Measurements from ENCODE around the gene PRKG1. TPM values are rescaled to one million over a fixed set of nuclear protein-coding genes. Genes with fewer than 3 reads are reported as not detected.

PRKG1 gene
- total and polyA plus RNA-seq, 4 donors: 26.2 to 199 (median 94.1) TPM

DNA sequence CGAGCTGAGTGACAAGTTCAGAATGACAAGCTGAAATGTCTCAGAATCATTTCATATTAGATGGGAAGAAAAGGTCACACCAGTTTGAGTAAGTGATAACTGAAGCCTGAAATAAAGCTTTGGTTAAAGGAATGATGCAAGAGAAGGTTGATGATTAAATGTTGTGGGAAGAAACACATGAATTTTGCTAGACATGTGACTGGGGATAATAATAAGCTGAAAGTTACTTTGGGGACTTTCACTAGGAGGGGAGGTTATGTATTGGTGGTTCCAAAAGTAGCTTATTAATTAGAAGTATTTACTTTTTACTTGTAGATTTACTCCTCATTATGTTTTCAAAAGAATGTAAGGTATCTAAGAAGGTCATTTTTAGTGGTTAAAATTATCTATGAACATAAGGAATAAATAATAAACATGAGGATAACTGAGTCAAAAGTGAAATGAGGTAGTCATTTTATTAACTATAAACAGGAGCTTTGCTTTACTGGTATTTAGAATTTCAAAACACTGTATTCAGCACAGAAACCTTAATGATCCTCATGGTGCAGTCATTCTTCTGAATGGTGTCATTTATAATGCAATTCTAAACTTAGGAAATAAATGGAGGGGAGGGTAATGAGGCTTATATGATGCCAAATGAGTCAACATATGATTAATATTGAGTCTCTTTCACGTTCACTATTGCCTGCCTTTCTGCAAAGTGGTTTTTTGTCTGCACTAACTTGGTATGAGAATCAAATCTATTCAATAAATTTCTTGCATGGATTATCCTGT lies 63.7 kb downstream of the PRKG1 start:
- H3K4me3 ChIP-seq (ENCODE audit: low read length in 2 of 2): no peak overlapping the region
- peaks cover 2 to 3% of the 10 kb centered on the region in 2 donors for H3K4me1 ChIP-seq (ENCODE audit: control insufficient read depth in 1 of 2, insufficient read depth in 2 of 2, low read length in 2 of 2)
- no peaks in the 10 kb centered on the region for H3K36me3 ChIP-seq (ENCODE audit: control insufficient read depth in 1 of 2, insufficient read depth in 2 of 2, low read length in 1 of 2)
- ATAC-seq (ENCODE audit: low FRiP score): no peak
- no peak for DNase-seq
- 43 to 53% methylated on average over 2 of the region's 2 CpGs for WGBS, 2 donors
- no peak overlapping the region for H3K27ac ChIP-seq (ENCODE audit: low read depth in 1 of 2, low read length in 2 of 2)
- no peaks in the 10 kb centered on the region for H3K27me3 ChIP-seq (ENCODE audit: control insufficient read depth in 1 of 2, insufficient read depth in 2 of 2, low read length in 1 of 2)
- intact Hi-C loops (cut with DNase I): no loop called here
- no peaks in the 10 kb centered on the region for H3K9me3 ChIP-seq (ENCODE audit: control insufficient read depth, low read length)

DNA sequence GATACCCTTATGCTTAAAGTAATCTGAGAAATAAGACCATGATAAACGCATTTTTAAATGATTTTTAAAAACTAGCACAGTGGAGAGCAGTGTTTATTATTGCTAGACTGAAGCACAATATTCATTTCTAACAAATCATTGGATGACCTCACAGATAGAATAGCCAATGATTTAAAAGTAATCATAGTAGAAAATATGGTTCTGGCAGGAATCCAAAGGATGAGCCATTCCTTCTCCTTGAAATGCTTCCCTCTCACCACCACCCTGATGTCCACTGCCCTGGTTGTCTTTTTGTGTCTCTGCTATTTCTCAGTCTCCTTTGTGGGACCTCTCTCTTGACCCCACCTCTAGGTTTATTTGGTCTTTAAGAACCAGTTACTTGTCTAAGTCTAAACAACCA lies 64.9 kb downstream of the PRKG1 start:
- H3K4me1 ChIP-seq (ENCODE audit: control insufficient read depth in 1 of 2, insufficient read depth in 2 of 2, low read length in 2 of 2): peaks cover 2 to 3% of the 10 kb centered on the region in 2 donors
- H3K36me3 ChIP-seq (ENCODE audit: control insufficient read depth in 1 of 2, insufficient read depth in 2 of 2, low read length in 1 of 2): no peaks in the 10 kb centered on the region
- H3K27me3 ChIP-seq (ENCODE audit: control insufficient read depth in 1 of 2, insufficient read depth in 2 of 2, low read length in 1 of 2): no peaks in the 10 kb centered on the region
- no peaks in the 10 kb centered on the region for H3K9me3 ChIP-seq (ENCODE audit: control insufficient read depth, low read length)
- no peak overlapping the region for H3K4me3 ChIP-seq (ENCODE audit: low read length in 2 of 2)
- intact Hi-C loops (cut with DNase I): no loop called here
- 95 to 97% methylated on average over 1 of the region's 1 CpG for WGBS, 2 donors
- H3K27ac ChIP-seq (ENCODE audit: low read depth in 1 of 2, low read length in 2 of 2): no peak overlapping the region
- ATAC-seq (ENCODE audit: low FRiP score): no peak
- no peak for DNase-seq

DNA sequence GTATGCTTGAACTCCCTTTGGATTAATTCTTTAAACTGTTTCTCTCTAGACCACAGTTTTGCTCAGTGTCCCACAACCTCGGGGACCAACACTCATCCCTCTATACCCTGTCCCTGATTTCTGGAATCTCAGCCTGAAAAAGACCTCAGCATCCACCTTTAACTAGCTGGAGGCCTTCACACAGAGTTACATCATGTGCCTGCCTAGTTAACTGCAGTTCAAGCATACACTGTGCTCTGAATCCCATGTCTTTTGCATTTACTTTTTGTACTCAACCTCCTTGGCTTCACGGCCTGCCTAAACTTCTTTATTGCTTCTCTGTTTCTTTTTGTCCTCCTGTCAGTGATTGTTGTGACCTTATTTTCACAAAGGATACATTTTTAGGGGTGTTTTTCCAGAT lies 66.7 kb downstream of the PRKG1 start:
- peak overlapping the region in 1 of 2 donors; percentile 8 for H3K27ac ChIP-seq (ENCODE audit: low read depth in 1 of 2, low read length in 2 of 2)
- ATAC-seq (ENCODE audit: low FRiP score) (no peak), DNase-seq (no peak)
- no peaks in the 10 kb centered on the region for H3K36me3 ChIP-seq (ENCODE audit: control insufficient read depth in 1 of 2, insufficient read depth in 2 of 2, low read length in 1 of 2)
- intact Hi-C loops (cut with DNase I): no loop called here
- no peak overlapping the region for H3K4me3 ChIP-seq (ENCODE audit: low read length in 2 of 2)
- no peaks in the 10 kb centered on the region for H3K9me3 ChIP-seq (ENCODE audit: control insufficient read depth, low read length)
- no peaks in the 10 kb centered on the region for H3K27me3 ChIP-seq (ENCODE audit: control insufficient read depth in 1 of 2, insufficient read depth in 2 of 2, low read length in 1 of 2)
- H3K4me1 ChIP-seq (ENCODE audit: control insufficient read depth in 1 of 2, insufficient read depth in 2 of 2, low read length in 2 of 2): peaks cover 2 to 3% of the 10 kb centered on the region in 2 donors
- 37 to 47% methylated on average over 2 of the region's 2 CpGs for WGBS, 2 donors

DNA sequence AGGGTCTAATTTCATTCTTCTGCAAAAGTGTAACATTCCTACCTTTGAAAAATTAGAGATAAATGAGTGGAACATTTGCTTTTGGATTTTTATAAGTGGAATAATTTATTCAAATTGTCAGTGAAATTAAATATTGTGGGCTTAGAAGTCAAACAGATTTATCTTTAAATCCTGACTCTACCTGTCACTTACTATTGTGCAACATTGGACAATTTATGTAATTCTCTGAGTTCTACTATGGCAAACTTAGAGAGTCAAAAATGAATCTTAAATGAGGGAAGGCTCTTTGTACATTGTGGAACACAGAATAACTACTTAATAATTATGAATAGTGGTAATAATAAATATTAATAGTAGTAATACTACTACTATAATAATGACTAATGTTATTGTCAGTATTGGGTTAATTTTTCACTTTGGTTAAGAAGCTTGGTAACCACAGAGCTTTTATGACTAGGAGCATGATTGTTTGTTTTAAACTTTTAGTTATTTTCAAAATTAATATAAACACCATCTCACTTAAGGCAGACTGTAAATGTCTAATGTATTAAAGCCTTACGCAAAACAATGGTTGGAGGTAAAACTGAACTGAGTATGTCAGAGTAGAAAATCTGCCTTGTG lies 70.0 kb downstream of the PRKG1 start:
- no peak for ATAC-seq (ENCODE audit: low FRiP score)
- no peaks in the 10 kb centered on the region for H3K27me3 ChIP-seq (ENCODE audit: control insufficient read depth in 1 of 2, insufficient read depth in 2 of 2, low read length in 1 of 2)
- WGBS, 2 donors: 94 to 100% methylated on average over 1 of the region's 1 CpG
- peaks cover 2 to 3% of the 10 kb centered on the region in 2 donors for H3K4me1 ChIP-seq (ENCODE audit: control insufficient read depth in 1 of 2, insufficient read depth in 2 of 2, low read length in 2 of 2)
- H3K27ac ChIP-seq (ENCODE audit: low read depth in 1 of 2, low read length in 2 of 2): no peak overlapping the region
- DNase-seq: no peak
- H3K4me3 ChIP-seq (ENCODE audit: low read length in 2 of 2): no peak overlapping the region
- no peaks in the 10 kb centered on the region for H3K36me3 ChIP-seq (ENCODE audit: control insufficient read depth in 1 of 2, insufficient read depth in 2 of 2, low read length in 1 of 2)
- intact Hi-C loops (cut with DNase I): no loop called here
- no peaks in the 10 kb centered on the region for H3K9me3 ChIP-seq (ENCODE audit: control insufficient read depth, low read length)

DNA sequence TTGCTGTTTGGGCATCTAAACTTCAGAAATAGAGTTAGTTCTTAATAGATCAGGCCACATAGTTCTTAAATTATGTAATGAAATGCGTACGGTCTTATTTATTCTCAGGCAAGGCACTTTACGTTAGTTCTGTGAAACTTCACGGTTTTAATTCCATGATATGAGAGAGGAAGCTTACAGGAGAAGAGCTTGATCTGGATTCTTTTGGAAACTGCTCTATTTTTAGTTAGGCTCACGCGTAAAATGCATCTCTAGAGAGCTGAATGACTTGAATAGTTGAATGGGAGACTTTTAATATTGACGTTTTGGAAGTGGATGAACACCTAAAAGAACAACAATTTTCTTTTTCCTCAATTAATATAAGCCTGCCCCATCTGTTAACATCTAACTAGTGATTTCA lies 71.1 kb downstream of the PRKG1 start:
- no peak overlapping the region for H3K4me3 ChIP-seq (ENCODE audit: low read length in 2 of 2)
- ATAC-seq (ENCODE audit: low FRiP score): no peak
- intact Hi-C loops (cut with DNase I): no loop called here

DNA sequence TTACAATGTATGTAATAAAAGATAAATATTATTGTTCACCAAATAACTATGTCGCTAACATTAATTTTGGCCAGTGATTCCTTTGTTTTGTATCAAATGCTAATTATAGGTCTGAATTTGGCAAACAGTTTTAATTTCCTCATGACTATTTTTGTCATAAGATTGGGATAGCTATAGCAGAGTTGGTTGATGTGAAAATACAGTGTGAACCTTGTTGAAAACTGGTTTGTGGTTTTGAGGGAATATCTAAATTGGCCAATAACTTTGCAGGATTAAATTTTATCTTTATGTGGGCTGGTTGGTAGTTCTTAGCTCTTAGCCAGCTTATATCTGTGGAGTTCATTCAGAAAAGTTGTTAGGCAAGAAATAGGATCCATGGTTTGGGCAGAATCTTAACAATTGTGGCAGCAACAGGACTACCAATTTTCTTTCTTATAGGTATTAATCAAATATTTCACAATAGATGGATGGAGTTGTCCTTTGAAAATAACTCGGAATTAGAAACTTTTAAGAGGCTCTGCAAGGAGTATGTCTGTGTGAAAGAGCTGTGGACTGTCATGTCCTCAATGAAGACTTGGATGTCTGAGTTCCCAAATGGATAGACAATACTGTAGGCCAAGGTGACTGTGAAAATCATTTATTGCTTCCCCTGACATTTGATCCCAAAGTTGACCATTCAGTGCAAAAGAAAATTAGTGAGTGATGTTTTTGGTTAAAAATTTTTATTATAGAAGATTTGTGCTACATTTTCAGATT lies 73.5 kb downstream of the PRKG1 start:
- no peaks in the 10 kb centered on the region for H3K36me3 ChIP-seq (ENCODE audit: control insufficient read depth in 1 of 2, insufficient read depth in 2 of 2, low read length in 1 of 2)
- DNase-seq (no peak), ATAC-seq (ENCODE audit: low FRiP score) (no peak)
- peaks cover 0 to under 1% of the 10 kb centered on the region in 2 donors for H3K4me1 ChIP-seq (ENCODE audit: control insufficient read depth in 1 of 2, insufficient read depth in 2 of 2, low read length in 2 of 2)
- WGBS, 2 donors: 66 to 68% methylated on average over 2 of the region's 2 CpGs
- no peaks in the 10 kb centered on the region for H3K27me3 ChIP-seq (ENCODE audit: control insufficient read depth in 1 of 2, insufficient read depth in 2 of 2, low read length in 1 of 2)
- H3K4me3 ChIP-seq (ENCODE audit: low read length in 2 of 2): no peak overlapping the region
- H3K27ac ChIP-seq (ENCODE audit: low read depth in 1 of 2, low read length in 2 of 2): no peak overlapping the region
- H3K9me3 ChIP-seq (ENCODE audit: control insufficient read depth, low read length): no peaks in the 10 kb centered on the region
- intact Hi-C loops (cut with DNase I): loop anchor here in 1 of 2 donors (2.0 kb wide), 1 partner anchor 15 kb away; no protein-coding TSS in a partner anchor

More for the DNA sequence above, 71.1 kb downstream of the PRKG1 start:
- no peak for DNase-seq
- Histone ChIP-seq H3K27me3 (ENCODE audit: control insufficient read depth in 1 of 2, insufficient read depth in 2 of 2, low read length in 1 of 2) (no peaks in the 10 kb centered on the region), H3K27ac (ENCODE audit: low read depth in 1 of 2, low read length in 2 of 2) (no peak overlapping the region), H3K4me1 (ENCODE audit: control insufficient read depth in 1 of 2, insufficient read depth in 2 of 2, low read length in 2 of 2) (peaks cover 0 to 3% of the 10 kb centered on the region in 2 donors), H3K36me3 (ENCODE audit: control insufficient read depth in 1 of 2, insufficient read depth in 2 of 2, low read length in 1 of 2) (no peaks in the 10 kb centered on the region), H3K9me3 (ENCODE audit: control insufficient read depth, low read length) (no peaks in the 10 kb centered on the region)
- 8% methylated on average over 7 of the region's 7 CpGs for WGBS, 2 donors

DNA sequence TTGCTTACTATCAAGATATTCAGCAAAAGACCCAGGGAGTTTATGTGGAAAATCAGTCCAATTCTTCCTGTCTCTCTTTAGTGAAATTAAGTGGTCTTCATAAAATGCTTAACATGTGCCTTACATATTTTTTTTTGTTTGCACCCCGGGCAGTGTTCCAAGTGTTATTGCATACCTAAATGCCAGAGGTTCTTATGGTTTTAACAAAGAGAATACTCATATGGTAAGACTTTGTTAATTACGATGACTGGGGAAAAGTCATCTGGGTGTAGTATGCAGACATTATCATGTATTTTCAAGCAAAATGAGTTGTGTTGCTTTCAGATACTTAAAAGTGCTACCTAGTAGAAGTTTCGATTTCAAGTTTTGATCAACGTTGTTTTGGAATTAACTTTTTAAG lies 82.6 kb downstream of the PRKG1 start:
- no peaks in the 10 kb centered on the region for H3K9me3 ChIP-seq (ENCODE audit: control insufficient read depth, low read length)
- WGBS, 2 donors: 76 to 77% methylated on average over 4 of the region's 4 CpGs
- intact Hi-C loops (cut with DNase I): no loop called here
- peaks cover 0 to 2% of the 10 kb centered on the region in 2 donors for H3K4me1 ChIP-seq (ENCODE audit: control insufficient read depth in 1 of 2, insufficient read depth in 2 of 2, low read length in 2 of 2)
- no peaks in the 10 kb centered on the region for H3K27me3 ChIP-seq (ENCODE audit: control insufficient read depth in 1 of 2, insufficient read depth in 2 of 2, low read length in 1 of 2)
- ATAC-seq (ENCODE audit: low FRiP score) (no peak), DNase-seq (no peak)
- peaks cover 0 to 1% of the 10 kb centered on the region in 2 donors for H3K36me3 ChIP-seq (ENCODE audit: control insufficient read depth in 1 of 2, insufficient read depth in 2 of 2, low read length in 1 of 2)
- H3K27ac ChIP-seq (ENCODE audit: low read depth in 1 of 2, low read length in 2 of 2): no peak overlapping the region
- H3K4me3 ChIP-seq (ENCODE audit: low read length in 2 of 2): no peak overlapping the region

DNA sequence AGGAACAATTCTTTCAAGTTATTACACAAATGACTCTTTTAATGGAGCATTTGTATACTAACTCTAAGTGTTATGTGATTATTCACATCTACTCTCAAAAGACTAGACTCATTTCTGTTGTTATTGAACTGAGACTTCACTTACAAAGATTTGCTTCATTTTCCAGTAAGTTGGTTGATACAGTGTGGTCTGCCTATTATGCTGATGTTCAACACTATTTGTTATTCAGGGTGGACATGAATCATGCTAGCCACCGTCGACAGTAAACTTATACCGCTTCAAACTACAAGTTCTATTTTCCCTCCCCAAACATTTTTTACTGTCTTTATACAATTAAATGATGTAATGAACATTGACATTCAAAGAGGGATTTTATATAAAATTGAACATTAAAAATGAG lies 84.5 kb downstream of the PRKG1 start:
- intact Hi-C loops (cut with DNase I): no loop called here
- WGBS, 2 donors: 94% methylated on average over 3 of the region's 3 CpGs

More for the DNA sequence above, 84.5 kb downstream of the PRKG1 start:
- DNase-seq (no peak), ATAC-seq (ENCODE audit: low FRiP score) (no peak)
- H3K27me3 ChIP-seq (ENCODE audit: control insufficient read depth in 1 of 2, insufficient read depth in 2 of 2, low read length in 1 of 2): no peaks in the 10 kb centered on the region
- H3K4me3 ChIP-seq (ENCODE audit: low read length in 2 of 2): no peak overlapping the region
- no peaks in the 10 kb centered on the region for H3K9me3 ChIP-seq (ENCODE audit: control insufficient read depth, low read length)
- H3K27ac ChIP-seq (ENCODE audit: low read depth in 1 of 2, low read length in 2 of 2): no peak overlapping the region
- peaks cover 0 to 1% of the 10 kb centered on the region in 2 donors for H3K36me3 ChIP-seq (ENCODE audit: control insufficient read depth in 1 of 2, insufficient read depth in 2 of 2, low read length in 1 of 2)
- H3K4me1 ChIP-seq (ENCODE audit: control insufficient read depth in 1 of 2, insufficient read depth in 2 of 2, low read length in 2 of 2): no peaks in the 10 kb centered on the region
